Naive thymus-derived CD8-positive, alpha-beta T cell (primary cell): Measurements from ENCODE around the gene SUGT1. TPM values are rescaled to one million over a fixed set of nuclear protein-coding genes. Genes with fewer than 3 reads are reported as not detected.
"Not testable (repeated sequence)": the region's sequence is repeated elsewhere in the genome, so short reads cannot be mapped to it uniquely, and the experiment has no call there.

Experiments
- ATAC-seq, 2 donors: fragments of 150-1000 bp; cut with Tn5 transposase in 1 of 2; sonication (Bioruptor Pico), chemical (Tn5 transposase) in 1 of 2; 1 replicate in 1 of 2; 2 replicates in 1 of 2; pipeline ENCODE4 v1.10.0; 2021; ENCODE audit warnings: mild to moderate bottlenecking in 2 of 2, moderate library complexity in 2 of 2
- POLR2A ChIA-PET: fragments of 350-600 bp; sonication (Branson Sonifier 250); formaldehyde crosslinking; loops from one replicate; lab custom pipeline; 2021; ENCODE audit warnings: antibody characterized with exemption; lab: Charles Lee
- DNase-seq, 10 donors: peaks; one replicate each; pipeline versions ENCODE4 v3.0.0 to v3.0.0-alpha.2; 2020 to 2022
- H3K27ac Mint-ChIP-seq, 10 donors: one replicate each; pipeline ENCODE4 v1.8.0; 2020 to 2022; ENCODE audit warnings: mild to moderate bottlenecking in 10 of 10, mixed read lengths in 10 of 10, moderate library complexity in 4 of 10, inconsistent platforms in 1 of 10
- H3K27me3 Mint-ChIP-seq, 5 donors: one replicate each; pipeline ENCODE4 v1.8.0; 2021 to 2022; ENCODE audit warnings: mixed read lengths in 5 of 5
- H3K36me3 Mint-ChIP-seq, 3 donors: one replicate each; pipeline ENCODE4 v1.8.0; 2020 to 2022; ENCODE audit warnings: mixed read lengths in 3 of 3, mild to moderate bottlenecking in 2 of 3, inconsistent platforms in 1 of 3
- H3K4me1 Mint-ChIP-seq, 4 donors: one replicate each; pipeline ENCODE4 v1.8.0; 2021 to 2022; ENCODE audit warnings: mixed read lengths in 4 of 4
- H3K4me3 Mint-ChIP-seq, 10 donors: one replicate each; pipeline ENCODE4 v1.8.0; 2020 to 2022; ENCODE audit warnings: mild to moderate bottlenecking in 10 of 10, mixed read lengths in 10 of 10, moderate library complexity in 6 of 10, inconsistent platforms in 1 of 10
- H3K9me3 Mint-ChIP-seq, 9 donors: one replicate each; pipeline ENCODE4 v1.8.0; 2020 to 2022; ENCODE audit warnings: mixed read lengths in 9 of 9, mild to moderate bottlenecking in 3 of 9, inconsistent platforms in 1 of 9, moderate library complexity in 1 of 9
- polyA plus RNA-seq, 3 donors: library from polyadenylated mRNA; unstranded; fragments of 300-500 nt; fragmentation: Illumina TruSeq; gene quantifications; one replicate each; pipeline ENCODE4 v1.2.3, GENCODE V29; 2021
- total RNA-seq, 8 experiments: library from RNA in 2 of 8; stranded (reverse) in 2 of 8; gene quantifications; one replicate each; pipeline ENCODE4 v1.2.3 and lab custom pipeline; 2021 to 2026

SUGT1 gene
- total and polyA plus RNA-seq, 5 experiments from 2014 or later: 38.7 to 53.1 (median 50.4) TPM

GRCh38 chr13:52677823-52678222 is 25.2 kb downstream of the SUGT1 start:
- H3K27ac Mint-ChIP-seq: peak overlapping the region in 2 of 10 donors; percentile 10 to 11
- ATAC-seq: no peak
- H3K27me3 Mint-ChIP-seq: no peaks in the 10 kb centered on the region
- peaks cover 2 to 82% (median 6%) of the 10 kb centered on the region in 3 donors for H3K36me3 Mint-ChIP-seq
- no peaks in the 10 kb centered on the region for H3K9me3 Mint-ChIP-seq
- peaks cover 0 to 11% (median 3%) of the 10 kb centered on the region in 4 donors for H3K4me1 Mint-ChIP-seq
- no peak for DNase-seq
- H3K4me3 Mint-ChIP-seq: no peak overlapping the region
- POLR2A ChIA-PET: interaction anchor here (0.5 kb wide), 1 partner anchor 120 kb away, joined by 3 read pairs; no protein-coding TSS in a partner anchor

GRCh38 chr13:52685806-52686205 is 33.2 kb downstream of the SUGT1 start:
- ATAC-seq, H3K27me3 Mint-ChIP-seq, POLR2A ChIA-PET, H3K4me3 Mint-ChIP-seq, H3K9me3 Mint-ChIP-seq, H3K27ac Mint-ChIP-seq, H3K4me1 Mint-ChIP-seq, DNase-seq: not testable (repeated sequence)
- H3K36me3 Mint-ChIP-seq: peaks cover 13 to 80% (median 19%) of the 10 kb centered on the region in 3 donors

GRCh38 chr13:52686376-52686775 is 33.7 kb downstream of the SUGT1 start:
- no peaks in the 10 kb centered on the region for H3K9me3 Mint-ChIP-seq
- no peaks in the 10 kb centered on the region for H3K27me3 Mint-ChIP-seq
- DNase-seq (no peak), ATAC-seq (no peak)
- POLR2A ChIA-PET: no interaction called here
- H3K36me3 Mint-ChIP-seq: peaks cover 13 to 75% (median 17%) of the 10 kb centered on the region in 3 donors
- H3K4me1 Mint-ChIP-seq: peaks cover 1 to 11% (median 8%) of the 10 kb centered on the region in 4 donors
- no peak overlapping the region for H3K4me3 Mint-ChIP-seq
- no peak overlapping the region for H3K27ac Mint-ChIP-seq

GRCh38 chr13:52695856-52696255 is 43.2 kb downstream of the SUGT1 start:
- H3K27ac Mint-ChIP-seq: no peak overlapping the region
- no peaks in the 10 kb centered on the region for H3K27me3 Mint-ChIP-seq
- H3K9me3 Mint-ChIP-seq: no peaks in the 10 kb centered on the region
- POLR2A ChIA-PET: interaction anchor here (0.6 kb wide), 1 partner anchor 80 kb away, joined by 5 read pairs; no protein-coding TSS in a partner anchor
- no peak overlapping the region for H3K4me3 Mint-ChIP-seq
- ATAC-seq (no peak), DNase-seq (no peak)
- H3K4me1 Mint-ChIP-seq: peaks cover 4 to 21% (median 10%) of the 10 kb centered on the region in 4 donors
- H3K36me3 Mint-ChIP-seq: peaks cover 0 to 10% (median 8%) of the 10 kb centered on the region in 3 donors

- H3K4me1 Mint-ChIP-seq: peaks cover 3 to 15% (median 6%) of the 10 kb centered on the region in 4 donors
- H3K9me3 Mint-ChIP-seq: no peaks in the 10 kb centered on the region
- peaks cover 0 to 10% (median 9%) of the 10 kb centered on the region in 3 donors for H3K36me3 Mint-ChIP-seq
- POLR2A ChIA-PET: interaction anchor here (0.6 kb wide), 1 partner anchor 80 kb away, joined by 5 read pairs; no protein-coding TSS in a partner anchor
- H3K27ac Mint-ChIP-seq: no peak overlapping the region
- H3K27me3 Mint-ChIP-seq: no peaks in the 10 kb centered on the region
- no peak overlapping the region for H3K4me3 Mint-ChIP-seq
- ATAC-seq: no peak
- DNase-seq: no peak
These were observed 43.9 kb downstream of the SUGT1 start for GRCh38 chr13:52696566-52696965.

- no peaks in the 10 kb centered on the region for H3K27me3 Mint-ChIP-seq
- H3K4me3 Mint-ChIP-seq: no peak overlapping the region
- ATAC-seq (no peak), DNase-seq (no peak)
- no peaks in the 10 kb centered on the region for H3K9me3 Mint-ChIP-seq
- POLR2A ChIA-PET: no interaction called here
- peaks cover 3 to 7% (median 5%) of the 10 kb centered on the region in 4 donors for H3K4me1 Mint-ChIP-seq
- H3K27ac Mint-ChIP-seq: peak overlapping the region in 3 of 10 donors; percentile 4 to 29 (median 19)
- peaks cover 0 to 9% (median 8%) of the 10 kb centered on the region in 3 donors for H3K36me3 Mint-ChIP-seq
These were observed 49.3 kb downstream of the SUGT1 start for GRCh38 chr13:52701728-52702465.

- H3K27me3 Mint-ChIP-seq: peaks cover 0 to 2% (median 0%) of the 10 kb centered on the region in 5 donors
- H3K36me3 Mint-ChIP-seq: peaks cover 0 to 3% (median 1%) of the 10 kb centered on the region in 3 donors
- ATAC-seq: no peak
- H3K4me3 Mint-ChIP-seq: no peak overlapping the region
- peak overlapping the region in 1 of 10 donors; percentile 20 for H3K27ac Mint-ChIP-seq
- POLR2A ChIA-PET: no interaction called here
- H3K9me3 Mint-ChIP-seq: no peaks in the 10 kb centered on the region
- no peak for DNase-seq
- H3K4me1 Mint-ChIP-seq: peaks cover 3 to 7% (median 5%) of the 10 kb centered on the region in 4 donors
These were observed 50.8 kb downstream of the SUGT1 start for GRCh38 chr13:52703482-52703881.

- ATAC-seq: no peak
- H3K27ac Mint-ChIP-seq: no peak overlapping the region
- H3K27me3 Mint-ChIP-seq: peaks cover 0 to 4% (median 0%) of the 10 kb centered on the region in 5 donors
- H3K4me1 Mint-ChIP-seq: peaks cover 3 to 6% (median 5%) of the 10 kb centered on the region in 4 donors
- POLR2A ChIA-PET: no interaction called here
- H3K36me3 Mint-ChIP-seq: peaks cover 0 to 1% (median 0%) of the 10 kb centered on the region in 3 donors
- no peak for DNase-seq
- H3K4me3 Mint-ChIP-seq: no peak overlapping the region
- no peaks in the 10 kb centered on the region for H3K9me3 Mint-ChIP-seq
These were observed 53.4 kb downstream of the SUGT1 start for GRCh38 chr13:52706081-52706480.

GRCh38 chr13:52707375-52707774 is 54.7 kb downstream of the SUGT1 start:
- Mint-ChIP-seq H3K27ac (no peak overlapping the region), H3K27me3 (peaks cover 0 to 4% (median 0%) of the 10 kb centered on the region in 5 donors), H3K36me3 (no peaks in the 10 kb centered on the region), H3K4me1 (no peaks in the 10 kb centered on the region), H3K4me3 (no peak overlapping the region), H3K9me3 (no peaks in the 10 kb centered on the region)
- ATAC-seq (no peak), DNase-seq (no peak)
- POLR2A ChIA-PET: no interaction called here

GRCh38 chr13:52708266-52708665 is 55.6 kb downstream of the SUGT1 start:
- H3K4me3 Mint-ChIP-seq, H3K36me3 Mint-ChIP-seq, H3K27ac Mint-ChIP-seq, ATAC-seq, H3K27me3 Mint-ChIP-seq, H3K4me1 Mint-ChIP-seq, DNase-seq, POLR2A ChIA-PET, H3K9me3 Mint-ChIP-seq: not testable (repeated sequence)

- POLR2A ChIA-PET: no interaction called here
- Mint-ChIP-seq H3K4me3 (no peak overlapping the region), H3K4me1 (no peaks in the 10 kb centered on the region), H3K27me3 (peaks cover 0 to 5% (median 1%) of the 10 kb centered on the region in 5 donors), H3K27ac (no peak overlapping the region), H3K36me3 (no peaks in the 10 kb centered on the region), H3K9me3 (peaks cover 0 to 4% (median 0%) of the 10 kb centered on the region in 9 donors)
- no peak for DNase-seq
- no peak for ATAC-seq
These were observed 58.6 kb downstream of the SUGT1 start for GRCh38 chr13:52711286-52711685.

- Mint-ChIP-seq H3K27ac (no peak overlapping the region), H3K4me1 (no peaks in the 10 kb centered on the region), H3K27me3 (peaks cover under 1 to 8% (median 8%) of the 10 kb centered on the region in 5 donors), H3K4me3 (no peak overlapping the region), H3K9me3 (peaks cover 2 to 12% (median 8%) of the 10 kb centered on the region in 9 donors), H3K36me3 (peaks cover 0 to 4% (median 0%) of the 10 kb centered on the region in 3 donors)
- POLR2A ChIA-PET: no interaction called here
- DNase-seq (no peak), ATAC-seq (no peak)
These were observed 59.7 kb downstream of the SUGT1 start for GRCh38 chr13:52712385-52712784.

GRCh38 chr13:52713894-52714293 is 61.3 kb downstream of the SUGT1 start:
- H3K9me3 Mint-ChIP-seq: peaks cover 3 to 25% (median 18%) of the 10 kb centered on the region in 9 donors
- ATAC-seq: no peak

More at GRCh38 chr13:52713894-52714293, 61.3 kb downstream of the SUGT1 start:
- Mint-ChIP-seq H3K4me1 (no peaks in the 10 kb centered on the region), H3K36me3 (peaks cover 3 to 18% (median 8%) of the 10 kb centered on the region in 3 donors), H3K4me3 (no peak overlapping the region), H3K27ac (no peak overlapping the region), H3K27me3 (peaks cover 10 to 23% (median 11%) of the 10 kb centered on the region in 5 donors)
- POLR2A ChIA-PET: no interaction called here
- no peak for DNase-seq
